OCI-LY3 (cell line): ENCODE data around the gene INHBA.

Experiments
- H2AFZ ChIP-seq: fragments of 200-600, 300-600 bp; shearing (Covaris generic); 2 replicates; pipeline ENCODE4 v1.6.0; 2014; ENCODE audit warnings: antibody characterized with exemption, low read depth, low read length
- H3K27ac ChIP-seq: fragments of 200-600, 300-600 bp; sonication (generic); 2 replicates; pipeline ENCODE4 v1.5.1; 2014; ENCODE audit warnings: mild to moderate bottlenecking, low read length, moderate library complexity, mixed read lengths
- H3K27me3 ChIP-seq: fragments of 200-600, 300-600 bp; sonication (generic); 2 replicates; pipeline ENCODE4 v1.6.1; 2014; ENCODE audit warnings: low read depth, low read length, mixed read lengths
- H3K36me3 ChIP-seq: fragments of 200-600, 300-600 bp; sonication (generic); replicated peaks from 2 replicates; pipeline ENCODE3; 2014; ENCODE audit warnings: low read depth, low read length, mixed read lengths
- H3K4me1 ChIP-seq: fragments of 300-600, 200-600 bp; sonication (generic); 2 replicates; pipeline ENCODE4 v1.6.1; 2014; ENCODE audit warnings: low read length, mixed read lengths
- H3K4me2 ChIP-seq: fragments of 200-600, 300-600 bp; sonication (generic); 2 replicates; pipeline ENCODE4 v1.6.1; 2014; ENCODE audit warnings: low read length, mixed read lengths
- H3K4me3 ChIP-seq: fragments of 300-600, 200-600 bp; sonication (generic); 2 replicates; pipeline ENCODE4 v1.5.1; 2014; ENCODE audit warnings: antibody characterized with exemption, mild to moderate bottlenecking, low read length, moderate library complexity
- H3K79me2 ChIP-seq: fragments of 300-600, 200-600 bp; shearing (Covaris generic); 2 replicates; pipeline ENCODE4 v1.6.1; 2014; ENCODE audit warnings: mild to moderate bottlenecking, low read length, mixed read lengths
- H3K9ac ChIP-seq: fragments of 300-600, 200-600 bp; shearing (Covaris generic); 2 replicates; pipeline ENCODE4 v1.6.0; 2014; ENCODE audit warnings: mild to moderate bottlenecking, low read length, moderate library complexity
- H3K9me3 ChIP-seq: fragments of 200-600, 300-600 bp; shearing (Covaris generic); 2 replicates; pipeline ENCODE4 v1.6.1; 2014; ENCODE audit warnings: low read length, mixed read lengths; ENCODE audit not compliant: insufficient read depth
- H4K20me1 ChIP-seq: fragments of 200-600, 300-600 bp; sonication (generic); 2 replicates; pipeline ENCODE4 v1.6.1; 2016; ENCODE audit warnings: low read length, mixed read lengths; ENCODE audit not compliant: insufficient read depth
- EZH2phosphoT487 ChIP-seq: fragments of 200-600 bp; shearing (Covaris generic); IDR thresholded peaks from 2 replicates; pipeline ENCODE4 v1.6.1; 2018; ENCODE audit warnings: antibody characterized with exemption, mixed run types, low read depth
- TF ChIP-seq, protein P1 (sequence below): fragments of 200-600, 300-600 bp; sonication (generic); IDR thresholded peaks from 2 replicates; pipeline ENCODE4 v1.5.1; 2014; ENCODE audit warnings: antibody characterized with exemption, low read length, low read depth

The INHBA gene

GRCh38 chr7:41688906-41689305 is 14.0 kb downstream of the INHBA start:
- no peaks in the 10 kb centered on the region for H3K79me2 ChIP-seq
- no peak overlapping the region for H3K4me2 ChIP-seq
- TF ChIP-seq EZH2phosphoT487 = no peak
- H3K9me3 ChIP-seq = no peaks in the 10 kb centered on the region
- H3K27me3 ChIP-seq = no peaks in the 10 kb centered on the region
- H2AFZ ChIP-seq = no peak overlapping the region
- H3K9ac ChIP-seq = no peak overlapping the region
- peaks cover 35% of the 10 kb centered on the region for H3K4me1 ChIP-seq
- H3K4me3 ChIP-seq = no peak overlapping the region
- H3K27ac ChIP-seq = no peak overlapping the region
- H3K36me3 ChIP-seq = no peaks in the 10 kb centered on the region
- no peaks in the 10 kb centered on the region for H4K20me1 ChIP-seq

GRCh38 chr7:41688012-41688625 is 14.8 kb downstream of the INHBA start:
- Histone ChIP-seq H3K27me3 (no peaks in the 10 kb centered on the region), H3K4me2 (no peak overlapping the region), H4K20me1 (no peaks in the 10 kb centered on the region)

GRCh38 chr7:41685684-41686083 is 17.2 kb downstream of the INHBA start:
- TF ChIP-seq, protein P1, sequence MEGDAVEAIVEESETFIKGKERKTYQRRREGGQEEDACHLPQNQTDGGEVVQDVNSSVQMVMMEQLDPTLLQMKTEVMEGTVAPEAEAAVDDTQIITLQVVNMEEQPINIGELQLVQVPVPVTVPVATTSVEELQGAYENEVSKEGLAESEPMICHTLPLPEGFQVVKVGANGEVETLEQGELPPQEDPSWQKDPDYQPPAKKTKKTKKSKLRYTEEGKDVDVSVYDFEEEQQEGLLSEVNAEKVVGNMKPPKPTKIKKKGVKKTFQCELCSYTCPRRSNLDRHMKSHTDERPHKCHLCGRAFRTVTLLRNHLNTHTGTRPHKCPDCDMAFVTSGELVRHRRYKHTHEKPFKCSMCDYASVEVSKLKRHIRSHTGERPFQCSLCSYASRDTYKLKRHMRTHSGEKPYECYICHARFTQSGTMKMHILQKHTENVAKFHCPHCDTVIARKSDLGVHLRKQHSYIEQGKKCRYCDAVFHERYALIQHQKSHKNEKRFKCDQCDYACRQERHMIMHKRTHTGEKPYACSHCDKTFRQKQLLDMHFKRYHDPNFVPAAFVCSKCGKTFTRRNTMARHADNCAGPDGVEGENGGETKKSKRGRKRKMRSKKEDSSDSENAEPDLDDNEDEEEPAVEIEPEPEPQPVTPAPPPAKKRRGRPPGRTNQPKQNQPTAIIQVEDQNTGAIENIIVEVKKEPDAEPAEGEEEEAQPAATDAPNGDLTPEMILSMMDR = no peak
- TF ChIP-seq EZH2phosphoT487 = no peak
- H3K4me3 ChIP-seq = no peak overlapping the region
- H3K79me2 ChIP-seq = no peaks in the 10 kb centered on the region
- no peaks in the 10 kb centered on the region for H3K9me3 ChIP-seq
- H3K36me3 ChIP-seq = no peaks in the 10 kb centered on the region
- no peak overlapping the region for H2AFZ ChIP-seq
- no peaks in the 10 kb centered on the region for H3K27me3 ChIP-seq
- H3K4me2 ChIP-seq = peak overlapping the region; percentile 38
- no peaks in the 10 kb centered on the region for H4K20me1 ChIP-seq
- no peak overlapping the region for H3K9ac ChIP-seq
- H3K27ac ChIP-seq = no peak overlapping the region
- peaks cover 9% of the 10 kb centered on the region for H3K4me1 ChIP-seq

More at GRCh38 chr7:41688012-41688625, 14.8 kb downstream of the INHBA start:
- no peak overlapping the region for H2AFZ ChIP-seq
- H3K4me1 ChIP-seq = peaks cover 28% of the 10 kb centered on the region
- H3K27ac ChIP-seq = no peak overlapping the region
- H3K4me3 ChIP-seq = no peak overlapping the region
- TF ChIP-seq EZH2phosphoT487 = no peak
- TF ChIP-seq, protein P1 = no peak
- H3K36me3 ChIP-seq = no peaks in the 10 kb centered on the region
- no peaks in the 10 kb centered on the region for H3K9me3 ChIP-seq
- no peaks in the 10 kb centered on the region for H3K79me2 ChIP-seq
- H3K9ac ChIP-seq = no peak overlapping the region

DNA sequence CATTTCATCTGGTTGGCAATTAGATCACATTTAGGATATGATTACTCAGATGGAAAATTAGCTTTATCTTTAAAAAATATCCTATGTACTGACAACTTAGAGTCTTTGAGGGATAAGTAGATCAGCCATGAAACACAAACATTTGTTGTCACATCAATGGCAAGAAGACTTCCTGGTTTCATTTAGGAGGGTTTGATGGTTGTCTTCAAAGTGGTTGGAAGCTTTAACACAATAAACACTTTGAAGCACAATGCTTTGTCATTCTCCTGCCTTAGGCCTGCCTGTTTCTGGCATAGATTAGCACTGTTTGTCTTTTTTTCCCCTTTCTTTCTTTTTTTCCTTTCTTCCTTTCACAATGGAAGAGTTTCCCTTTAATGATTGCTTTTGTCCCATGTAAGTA is 20.5 kb downstream of the INHBA start:
- H3K4me3 ChIP-seq = no peak overlapping the region
- no peaks in the 10 kb centered on the region for H3K79me2 ChIP-seq
- no peaks in the 10 kb centered on the region for H3K36me3 ChIP-seq
- H3K9me3 ChIP-seq = no peaks in the 10 kb centered on the region
- H3K4me2 ChIP-seq = no peak overlapping the region
- peaks cover 9% of the 10 kb centered on the region for H3K4me1 ChIP-seq
- no peak overlapping the region for H2AFZ ChIP-seq
- H3K27ac ChIP-seq = no peak overlapping the region
- no peak overlapping the region for H3K9ac ChIP-seq
- no peaks in the 10 kb centered on the region for H4K20me1 ChIP-seq
- TF ChIP-seq EZH2phosphoT487 = no peak
- TF ChIP-seq, protein P1 = no peak
- no peaks in the 10 kb centered on the region for H3K27me3 ChIP-seq
